Measurements from ENCODE around the gene CDCP1. TPM values are rescaled to one million over a fixed set of nuclear protein-coding genes. Genes with fewer than 3 reads are reported as not detected.

The CDCP1 gene
- total and polyA plus RNA-seq, 8 donors: 4.1 to 24.5 (median 8.1) TPM

- H3K36me3 ChIP-seq: no peaks in the 10 kb centered on the region
- no peak overlapping the region for H3K27ac ChIP-seq
- 88 to 92% (median 90%) methylated on average over 4 of the region's 4 CpGs for WGBS, 5 donors
- no peaks in the 10 kb centered on the region for H3K27me3 ChIP-seq
- no peak for TF ChIP-seq EP300 (IDR thresholded peaks at IDR 0.05)
- no peak for TF ChIP-seq POLR2AphosphoS5 (IDR thresholded peaks at IDR 0.05)
- no peak for TF ChIP-seq POLR2A (IDR thresholded peaks at IDR 0.05)
- no peak for TF ChIP-seq CTCF (IDR thresholded peaks at IDR 0.05)
- H3K9me3 ChIP-seq: no peaks in the 10 kb centered on the region
- intact Hi-C loops (cut with DNase I; ENCODE audit: low total_unique reads): no loop called here
- H3K4me3 ChIP-seq: no peak overlapping the region
- H3K4me1 ChIP-seq: peaks cover 23 to 47% (median 28%) of the 10 kb centered on the region in 4 donors
- no peak for DNase-seq
Measured at GRCh38 chr3:45128950-45129349, 17.2 kb downstream of the CDCP1 start.

- TF ChIP-seq POLR2AphosphoS5 (IDR thresholded peaks at IDR 0.05): no peak
- no peak for TF ChIP-seq CTCF (IDR thresholded peaks at IDR 0.05)
- no peak for TF ChIP-seq POLR2A (IDR thresholded peaks at IDR 0.05)
- TF ChIP-seq EP300 (IDR thresholded peaks at IDR 0.05): no peak
- WGBS, 5 donors: 49 to 63% (median 52%) methylated on average over 3 of the region's 3 CpGs
- Histone ChIP-seq H3K36me3 (no peaks in the 10 kb centered on the region), H3K4me3 (no peak overlapping the region), H3K4me1 (peaks cover 23 to 50% (median 34%) of the 10 kb centered on the region in 4 donors), H3K27me3 (no peaks in the 10 kb centered on the region), H3K27ac (peak overlapping the region in 4 of 5 donors; percentile 53 to 71 (median 61)), H3K9me3 (no peaks in the 10 kb centered on the region)
- intact Hi-C loops (cut with DNase I; ENCODE audit: low total_unique reads): no loop called here
- DNase-seq: no peak
Measured at GRCh38 chr3:45127130-45127822, 18.9 kb downstream of the CDCP1 start.

- no peak for TF ChIP-seq POLR2A (IDR thresholded peaks at IDR 0.05)
- TF ChIP-seq CTCF (IDR thresholded peaks at IDR 0.05): no peak
- no peak for TF ChIP-seq POLR2AphosphoS5 (IDR thresholded peaks at IDR 0.05)
- no peak for TF ChIP-seq EP300 (IDR thresholded peaks at IDR 0.05)
- no peaks in the 10 kb centered on the region for H3K27me3 ChIP-seq
- H3K4me1 ChIP-seq: peaks cover 23 to 49% (median 34%) of the 10 kb centered on the region in 4 donors
- intact Hi-C loops (cut with DNase I; ENCODE audit: low total_unique reads): no loop called here
- H3K9me3 ChIP-seq: no peaks in the 10 kb centered on the region
- H3K36me3 ChIP-seq: no peaks in the 10 kb centered on the region
- H3K4me3 ChIP-seq: no peak overlapping the region
- WGBS, 5 donors: 52 to 75% (median 56%) methylated on average over 6 of the region's 6 CpGs
- DNase-seq: peak in 1 of 2 donors; percentile 57
- peak overlapping the region in 4 of 5 donors; percentile 49 to 71 (median 61) for H3K27ac ChIP-seq
Measured at GRCh38 chr3:45126730-45127129, 19.4 kb downstream of the CDCP1 start.

GRCh38 chr3:45125550-45126026 lies 20.6 kb downstream of the CDCP1 start:
- peak; percentile 79 to 87 for DNase-seq
- H3K4me1 ChIP-seq: peaks cover 23 to 57% (median 43%) of the 10 kb centered on the region in 4 donors
- H3K27me3 ChIP-seq: no peaks in the 10 kb centered on the region

GRCh38 chr3:45124956-45125355 lies 21.2 kb downstream of the CDCP1 start:
- TF ChIP-seq EP300 (IDR thresholded peaks at IDR 0.05) (no peak), POLR2AphosphoS5 (IDR thresholded peaks at IDR 0.05) (no peak), POLR2A (IDR thresholded peaks at IDR 0.05) (no peak), CTCF (IDR thresholded peaks at IDR 0.05) (no peak)
- Histone ChIP-seq H3K27ac (peak overlapping the region; percentile 70 to 72 (median 71)), H3K4me1 (peaks cover 23 to 61% (median 45%) of the 10 kb centered on the region in 4 donors), H3K36me3 (no peaks in the 10 kb centered on the region), H3K27me3 (no peaks in the 10 kb centered on the region), H3K9me3 (no peaks in the 10 kb centered on the region), H3K4me3 (no peak overlapping the region)
- DNase-seq: no peak
- 31 to 44% (median 41%) methylated on average over 2 of the region's 2 CpGs for WGBS, 5 donors
- intact Hi-C loops (cut with DNase I; ENCODE audit: low total_unique reads): no loop called here

More at GRCh38 chr3:45125550-45126026, 20.6 kb downstream of the CDCP1 start:
- intact Hi-C loops (cut with DNase I; ENCODE audit: low total_unique reads): no loop called here
- WGBS, 5 donors: 14 to 63% (median 30%) methylated on average over 2 of the region's 2 CpGs
- H3K4me3 ChIP-seq: no peak overlapping the region
- no peaks in the 10 kb centered on the region for H3K9me3 ChIP-seq
- peak overlapping the region; percentile 60 to 72 (median 71) for H3K27ac ChIP-seq
- no peaks in the 10 kb centered on the region for H3K36me3 ChIP-seq
- peak in 2 of 3 donors; percentile 80 to 92 for TF ChIP-seq POLR2AphosphoS5 (IDR thresholded peaks at IDR 0.05)
- no peak for TF ChIP-seq EP300 (IDR thresholded peaks at IDR 0.05)

Measured in stomach (tissue), 9 donors.